ENCODE results near the gene PKNOX2. TPM values are rescaled to one million over a fixed set of nuclear protein-coding genes. Genes with fewer than 3 reads are reported as not detected.

Gene PKNOX2
- total RNA-seq, 6 experiments from 2014 or later = 0.10 TPM; not detected in 5

- Mint-ChIP-seq H3K9me3 (no peaks in the 10 kb centered on the region), H3K27ac (no peak overlapping the region), H3K27me3 (ENCODE audit: insufficient read depth) (peaks cover 43% of the 10 kb centered on the region), H3K36me3 (ENCODE audit: low read depth) (no peaks in the 10 kb centered on the region), H3K4me1 (ENCODE audit: low read depth) (no peaks in the 10 kb centered on the region), H3K4me3 (no peak overlapping the region)
- DNase-seq = no peak
- TF ChIP-seq CTCF (IDR thresholded peaks at IDR 0.05) = no peak
Measured at GRCh38 chr11:125337836-125338834, 173.6 kb downstream of the PKNOX2 start.

- Mint-ChIP-seq H3K36me3 (ENCODE audit: low read depth) (no peaks in the 10 kb centered on the region), H3K9me3 (no peaks in the 10 kb centered on the region), H3K27me3 (ENCODE audit: insufficient read depth) (peaks cover 39% of the 10 kb centered on the region), H3K27ac (no peak overlapping the region), H3K4me1 (ENCODE audit: low read depth) (peaks cover 8% of the 10 kb centered on the region; the same call in 1 of the 2 replicates), H3K4me3 (no peak overlapping the region)
- no peak for DNase-seq
- TF ChIP-seq CTCF (IDR thresholded peaks at IDR 0.05) = no peak
Measured at GRCh38 chr11:125338886-125339811, 174.6 kb downstream of the PKNOX2 start.

GRCh38 chr11:125341676-125342075 lies 177.1 kb downstream of the PKNOX2 start:
- no peak overlapping the region for H3K4me3 Mint-ChIP-seq
- H3K9me3 Mint-ChIP-seq = no peaks in the 10 kb centered on the region
- H3K36me3 Mint-ChIP-seq (ENCODE audit: low read depth) = no peaks in the 10 kb centered on the region
- peaks cover 17% of the 10 kb centered on the region for H3K4me1 Mint-ChIP-seq (ENCODE audit: low read depth)
- H3K27ac Mint-ChIP-seq = no peak overlapping the region
- H3K27me3 Mint-ChIP-seq (ENCODE audit: insufficient read depth) = peaks cover 37% of the 10 kb centered on the region
- DNase-seq = no peak
- TF ChIP-seq CTCF (IDR thresholded peaks at IDR 0.05) = no peak

GRCh38 chr11:125342281-125342930 lies 177.9 kb downstream of the PKNOX2 start:
- TF ChIP-seq CTCF (IDR thresholded peaks at IDR 0.05) = no peak
- Mint-ChIP-seq H3K27ac (no peak overlapping the region), H3K9me3 (no peaks in the 10 kb centered on the region), H3K27me3 (ENCODE audit: insufficient read depth) (peaks cover 32% of the 10 kb centered on the region), H3K36me3 (ENCODE audit: low read depth) (no peaks in the 10 kb centered on the region), H3K4me3 (no peak overlapping the region), H3K4me1 (ENCODE audit: low read depth) (peaks cover 17% of the 10 kb centered on the region)
- DNase-seq = no peak

- Mint-ChIP-seq H3K4me3 (no peak overlapping the region), H3K27me3 (ENCODE audit: insufficient read depth) (peaks cover 27% of the 10 kb centered on the region), H3K4me1 (ENCODE audit: low read depth) (peaks cover 17% of the 10 kb centered on the region), H3K9me3 (no peaks in the 10 kb centered on the region), H3K36me3 (ENCODE audit: low read depth) (no peaks in the 10 kb centered on the region), H3K27ac (no peak overlapping the region)
- DNase-seq = no peak
- no peak for TF ChIP-seq CTCF (IDR thresholded peaks at IDR 0.05)
Measured at GRCh38 chr11:125343086-125343717, 178.7 kb downstream of the PKNOX2 start.

All from HFFc6 (cell line).